HG03571 (cell line): ENCODE data around the gene SLIT3.

Experiments used
- ATAC-seq: cut with Tn5 transposase; IDR thresholded peaks from one replicate; pipeline ENCODE4 v1.9.1; 2021; ENCODE audit not compliant: unreplicated experiment

SLIT3 gene

DNA sequence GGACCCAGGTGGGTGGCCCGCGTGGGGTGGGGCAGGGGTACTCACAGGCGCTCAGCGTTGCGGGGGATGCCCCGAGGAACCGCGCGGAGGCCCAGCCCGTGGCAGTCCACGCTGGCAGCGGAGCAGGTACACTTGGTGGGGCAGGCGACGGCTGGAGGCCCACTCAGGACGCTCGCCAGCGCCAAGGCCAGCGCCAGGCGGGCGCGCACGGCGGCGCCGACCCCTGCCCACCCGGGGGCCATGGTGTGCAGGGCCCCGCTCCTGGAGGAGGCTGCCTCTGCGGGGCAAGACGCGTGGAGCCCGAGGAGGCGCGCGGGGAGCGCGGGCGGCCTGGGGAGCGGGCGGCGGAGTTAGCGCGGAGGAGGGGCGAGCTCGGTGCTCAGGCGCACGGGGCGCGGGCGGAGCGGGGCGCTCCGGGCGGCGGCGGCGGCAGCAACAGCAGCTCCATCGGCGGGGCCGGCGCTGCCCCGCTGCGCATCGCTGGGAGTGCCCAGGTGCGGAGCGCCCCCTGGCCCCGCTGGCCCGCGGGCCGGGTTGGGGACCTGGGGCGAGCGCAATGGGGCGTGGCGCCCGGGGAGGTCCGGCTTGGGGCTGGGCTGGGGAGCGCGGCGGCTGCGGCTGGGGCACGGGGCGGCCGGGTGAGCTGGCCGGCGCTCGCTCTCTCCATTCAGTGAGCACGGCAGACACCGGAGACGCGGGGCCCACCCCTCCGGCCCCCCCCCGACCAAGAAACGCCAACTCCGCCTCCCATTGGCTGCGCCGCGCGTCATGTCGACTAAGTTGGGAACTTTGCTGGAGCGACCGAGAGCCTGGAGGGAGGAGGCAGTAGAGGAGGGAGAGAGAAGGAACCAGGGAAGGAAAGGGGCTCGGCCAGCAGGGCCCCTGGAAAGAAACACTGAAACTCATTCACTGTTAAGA is at the start of gene SLIT3:
TSS of gene SLIT3 (minus strand) at position 672 of the 918 bp plus-strand sequence. CDS start at position 242, 430 bp downstream.
- ATAC-seq = no peak

DNA sequence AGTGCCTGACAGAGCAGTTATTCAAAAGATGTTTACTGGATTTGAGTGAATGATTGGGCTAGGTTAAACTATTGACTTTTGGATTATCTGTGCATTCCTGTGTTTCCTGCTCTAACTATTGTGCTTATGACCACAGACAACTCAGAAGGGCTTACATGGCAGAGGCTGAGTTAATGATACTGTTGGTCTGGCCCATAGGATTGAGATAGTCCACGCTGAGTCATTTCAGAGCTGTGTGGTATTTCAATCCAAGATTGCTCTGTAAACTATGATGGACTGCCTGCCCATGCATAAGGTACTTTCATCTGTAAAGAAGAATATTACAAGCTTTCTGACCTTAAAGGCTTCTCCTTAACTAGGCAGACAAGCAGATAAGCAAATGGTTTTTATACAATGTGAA is 49.1 kb upstream of the SLIT3 start:
- ATAC-seq = no peak

DNA sequence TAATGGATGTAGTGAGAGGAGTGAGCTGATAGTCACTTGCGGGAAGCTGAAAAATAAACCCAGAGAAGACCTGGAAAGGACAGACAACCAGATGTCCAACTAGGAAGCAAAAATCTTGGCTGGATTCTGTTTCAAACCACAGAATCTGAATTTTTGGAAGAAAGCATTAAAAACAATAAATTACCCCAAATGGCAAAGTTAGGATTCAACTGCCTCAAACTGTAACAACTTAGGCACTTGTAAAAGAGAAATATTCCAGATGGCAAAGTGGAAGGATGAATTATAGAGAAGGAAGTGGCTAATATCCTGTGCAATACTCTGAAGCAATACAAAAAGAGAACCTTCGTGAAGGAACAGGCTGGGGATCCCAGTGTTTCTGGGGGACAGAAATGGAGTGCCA is 46.8 kb upstream of the SLIT3 start:
- ATAC-seq = no peak

DNA sequence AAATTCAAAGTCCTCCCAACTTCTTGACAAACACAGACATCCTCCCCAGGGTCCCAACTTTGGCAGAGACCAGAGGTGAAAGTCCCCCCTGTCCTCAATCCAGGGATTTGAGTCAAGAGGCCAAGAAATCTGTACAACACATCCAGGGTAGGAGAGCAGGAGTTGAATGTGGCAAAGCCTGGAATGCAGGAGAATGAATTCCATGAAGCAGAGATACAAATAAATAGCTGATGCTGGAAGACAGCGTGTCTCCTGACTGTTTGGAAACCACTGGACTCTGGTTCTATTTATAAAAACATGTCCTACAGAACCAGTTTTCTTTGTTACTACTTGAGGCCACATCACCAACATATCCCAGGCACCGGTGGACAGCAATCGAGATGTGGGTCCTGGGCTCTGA is 43.7 kb upstream of the SLIT3 start:
- no peak for ATAC-seq

GRCh38 chr5:169343766-169344165 is 42.8 kb upstream of the SLIT3 start:
- ATAC-seq = no peak

DNA sequence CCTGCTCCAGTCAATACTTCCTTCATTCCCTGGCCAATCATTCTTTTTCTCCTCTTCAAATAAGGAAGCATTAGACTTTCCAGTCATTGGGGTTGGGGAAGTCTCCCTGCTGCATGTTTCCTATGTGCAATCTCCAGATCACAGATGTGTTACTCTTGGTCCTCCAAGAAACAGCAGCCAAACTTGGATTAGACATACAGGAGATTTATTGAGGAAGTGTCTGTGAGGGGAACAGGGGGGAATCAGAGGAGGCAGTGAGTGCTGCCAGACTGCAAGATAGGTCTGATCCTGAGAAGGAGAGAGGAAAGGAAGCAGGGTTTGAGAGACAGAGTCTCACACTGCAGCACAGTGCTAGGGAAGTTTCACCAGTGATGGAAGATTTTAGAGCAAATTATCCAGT is 40.6 kb upstream of the SLIT3 start:
- no peak for ATAC-seq

GRCh38 chr5:169339869-169340268 is 38.9 kb upstream of the SLIT3 start:
- peak; percentile 83 for ATAC-seq

DNA sequence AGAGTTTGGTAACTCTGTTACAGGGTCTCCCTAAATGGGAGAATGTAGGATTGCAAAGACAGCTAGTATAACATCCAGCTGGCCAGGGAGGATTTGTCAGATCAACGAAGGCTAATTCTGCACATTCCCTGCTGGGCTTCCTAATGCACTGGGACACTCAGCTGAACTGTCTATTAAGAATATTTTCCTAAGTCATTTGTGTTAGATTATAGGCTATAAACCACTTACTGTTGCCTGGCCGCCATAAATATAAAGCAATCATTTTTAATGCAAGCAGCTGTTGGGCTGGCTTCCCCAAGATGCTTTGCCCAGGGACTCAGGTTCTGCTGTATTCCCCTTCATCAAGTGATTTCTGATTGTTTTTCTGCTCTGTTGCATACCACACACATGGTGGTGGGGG is 35.3 kb upstream of the SLIT3 start:
- ATAC-seq = no peak

DNA sequence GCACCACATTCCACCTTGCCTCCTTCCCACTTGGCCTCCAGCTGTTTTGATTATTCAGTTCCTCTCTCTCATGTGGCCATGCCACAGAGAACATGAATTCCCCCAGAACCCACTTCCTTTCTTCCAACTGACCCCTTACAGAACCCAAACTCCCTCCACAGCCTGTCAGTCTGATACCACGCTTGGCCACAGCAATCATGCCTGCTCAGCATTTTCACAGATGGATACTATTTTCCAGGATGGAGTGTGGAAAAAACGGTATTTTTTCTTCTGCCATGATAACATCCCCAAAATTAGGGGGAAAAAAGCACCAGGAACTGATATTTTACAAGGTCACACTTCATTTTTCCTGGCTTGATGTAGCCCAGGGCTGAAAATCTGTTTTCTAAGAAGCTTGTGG is 34.9 kb upstream of the SLIT3 start:
- ATAC-seq = no peak

GRCh38 chr5:169333518-169333917 is 32.6 kb upstream of the SLIT3 start:
- ATAC-seq = no peak

- ATAC-seq = no peak
These were observed 30.4 kb upstream of the SLIT3 start for GRCh38 chr5:169331292-169331852.

DNA sequence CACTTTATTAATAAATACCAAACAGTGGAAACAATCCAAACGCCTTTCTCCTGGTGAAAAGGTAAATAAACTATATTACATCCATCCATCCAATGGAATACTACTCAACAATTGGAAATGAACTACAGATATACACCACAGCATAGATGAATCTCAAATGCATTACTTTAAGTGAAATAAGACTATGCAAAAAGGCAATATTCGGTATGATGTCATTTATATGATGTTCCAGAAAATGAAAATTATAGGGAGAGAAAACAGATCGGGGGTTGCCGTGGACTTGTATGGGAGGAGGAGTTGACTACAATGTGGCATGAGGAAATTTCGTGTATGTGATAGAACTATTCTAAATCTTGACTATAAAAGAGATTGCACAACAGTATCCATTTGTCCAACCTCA is 27.5 kb upstream of the SLIT3 start:
- no peak for ATAC-seq

DNA sequence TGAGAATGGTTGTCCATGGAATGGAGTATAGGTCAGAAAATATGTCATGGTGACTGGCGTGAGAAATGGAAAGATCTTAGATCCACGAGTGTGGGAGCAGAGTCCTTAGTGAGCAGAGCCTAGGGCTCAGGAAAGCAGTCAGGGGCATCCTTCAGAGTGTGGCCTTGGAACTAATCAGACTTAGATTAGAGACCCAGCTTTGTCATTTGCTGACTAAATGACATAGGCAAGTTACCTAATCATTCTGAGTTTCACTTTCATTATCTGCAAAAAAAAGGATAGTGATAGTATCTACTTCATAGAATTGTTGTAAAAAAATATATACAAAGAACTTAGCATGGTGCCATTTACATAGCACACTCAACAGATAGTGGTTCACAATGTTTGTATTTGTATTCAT is 24.3 kb upstream of the SLIT3 start:
- ATAC-seq = no peak

DNA sequence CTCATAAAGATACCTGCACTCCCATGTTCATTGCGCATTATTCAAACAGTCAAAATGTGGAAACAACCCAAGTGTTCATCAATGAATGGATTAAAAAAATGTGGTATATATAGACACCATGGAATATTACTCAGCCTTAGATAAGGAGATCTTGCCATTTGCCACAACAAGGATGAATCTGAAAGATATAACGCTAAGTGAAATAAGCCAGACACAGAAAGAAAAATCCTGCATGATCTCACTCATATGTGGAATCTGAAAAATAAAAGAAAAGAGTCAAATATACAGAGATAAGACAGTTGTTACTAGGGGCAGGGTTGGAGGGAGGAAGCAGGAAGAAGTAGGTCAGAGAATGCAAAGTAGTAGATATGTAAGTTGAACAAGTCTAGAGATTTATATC is 17.6 kb upstream of the SLIT3 start:
- no peak for ATAC-seq

GRCh38 chr5:169307646-169308045 is 6.7 kb upstream of the SLIT3 start:
- ATAC-seq = no peak

DNA sequence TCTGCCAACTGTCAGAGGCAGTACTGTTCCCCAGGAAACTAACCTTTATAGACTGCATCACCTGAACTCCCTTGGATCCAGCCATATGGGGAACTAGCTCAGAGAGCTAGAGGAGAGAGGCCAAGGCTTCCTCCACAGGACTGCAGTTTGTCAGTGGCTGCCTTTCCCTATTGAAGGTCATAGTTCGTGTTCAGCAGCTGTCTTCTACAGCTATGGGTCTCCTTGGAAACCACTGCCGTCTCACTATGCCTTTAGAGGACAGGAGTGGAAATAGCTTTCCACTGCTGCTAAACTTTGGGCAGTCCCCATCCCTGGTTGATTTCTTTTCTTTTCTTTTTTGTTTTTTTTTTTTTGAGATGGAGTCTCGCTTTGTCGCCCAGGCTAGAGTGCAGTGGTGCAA is 4.4 kb upstream of the SLIT3 start:
- no peak for ATAC-seq

DNA sequence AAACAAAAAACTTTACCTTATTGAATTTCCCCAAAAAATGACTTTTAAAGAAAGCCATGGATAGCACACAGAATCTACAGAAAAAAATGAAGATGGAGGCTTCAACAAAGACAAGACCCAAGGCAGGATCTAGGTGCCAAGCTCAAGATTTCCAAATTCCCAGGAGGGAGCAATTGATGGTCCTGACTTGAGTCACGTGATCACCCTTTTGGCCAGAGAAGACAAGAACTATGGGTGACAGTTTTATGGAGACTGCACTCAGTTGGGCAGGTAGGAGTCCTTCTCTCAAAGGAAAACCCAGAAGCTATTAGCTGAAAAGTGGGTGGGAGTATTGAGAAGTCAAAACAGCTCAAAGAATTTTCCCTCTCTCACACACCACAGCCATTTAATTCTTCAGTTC is 3.2 kb upstream of the SLIT3 start:
- ATAC-seq = no peak

DNA sequence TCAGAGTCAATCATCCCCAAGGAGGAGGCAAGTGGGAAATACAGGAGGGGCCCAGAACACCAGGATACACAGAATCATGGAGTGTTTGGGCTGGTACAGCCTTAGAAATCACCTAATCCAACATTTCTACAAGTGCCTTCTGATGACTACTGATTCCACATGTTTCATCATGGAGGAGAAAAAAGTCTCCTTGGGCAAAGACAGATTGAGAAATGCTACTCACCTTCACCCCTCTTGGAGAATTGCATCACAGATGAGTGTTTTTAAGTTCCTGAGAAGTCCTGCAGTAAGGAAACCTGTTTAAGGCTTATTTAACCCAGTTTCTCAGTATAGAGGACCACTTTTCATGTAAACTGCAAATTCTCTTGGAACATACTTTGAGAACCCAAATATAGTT is 2.2 kb upstream of the SLIT3 start:
- ATAC-seq = no peak

DNA sequence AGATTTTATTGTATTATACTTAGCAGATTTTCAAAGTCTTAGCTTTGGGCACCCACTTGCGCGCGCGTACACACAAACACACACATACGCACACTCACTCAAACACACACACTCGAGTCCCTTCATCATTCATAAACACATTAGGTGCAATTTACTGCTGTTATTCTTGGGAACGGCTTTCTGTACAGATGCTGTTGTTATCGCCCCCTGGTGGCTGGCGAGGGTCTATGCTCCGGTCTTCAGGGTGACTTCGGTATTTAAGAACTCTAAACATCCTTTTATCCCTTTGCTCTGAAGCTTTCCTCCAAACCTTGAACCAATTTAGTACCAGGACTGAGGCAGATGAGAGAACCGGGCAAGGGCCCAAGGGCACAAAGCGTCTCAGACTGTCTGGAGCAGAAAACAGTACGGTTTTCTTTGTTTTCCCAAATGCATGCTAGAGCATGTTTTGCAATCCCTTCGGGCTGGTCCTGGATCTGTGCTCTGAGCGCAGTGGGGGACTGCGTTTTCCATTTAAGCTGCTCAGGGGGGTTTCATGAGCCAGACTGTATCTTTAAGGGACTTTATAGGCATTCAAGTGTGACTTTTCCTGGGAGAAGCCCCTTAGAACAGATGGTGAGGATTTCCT is 1.7 kb upstream of the SLIT3 start:
- no peak for ATAC-seq

DNA sequence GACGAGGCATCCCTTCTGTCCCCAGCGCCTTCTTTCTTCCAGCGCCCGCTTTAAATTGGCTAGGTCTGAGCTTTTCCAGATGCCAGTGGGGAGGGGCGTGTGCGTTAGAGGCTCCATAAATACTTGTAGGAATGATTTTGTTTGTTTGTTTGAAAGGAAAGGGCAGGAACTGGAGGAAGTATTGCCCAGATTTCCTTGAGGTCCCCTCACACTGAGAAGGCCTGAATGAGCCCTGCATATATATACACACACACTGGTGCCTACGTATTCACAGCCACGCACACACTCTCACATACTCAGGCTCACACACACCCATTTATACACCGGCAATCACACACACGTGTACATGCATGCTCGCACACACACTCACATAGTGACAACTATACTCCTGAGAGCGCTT is 1.0 kb upstream of the SLIT3 start:
- no peak for ATAC-seq

DNA sequence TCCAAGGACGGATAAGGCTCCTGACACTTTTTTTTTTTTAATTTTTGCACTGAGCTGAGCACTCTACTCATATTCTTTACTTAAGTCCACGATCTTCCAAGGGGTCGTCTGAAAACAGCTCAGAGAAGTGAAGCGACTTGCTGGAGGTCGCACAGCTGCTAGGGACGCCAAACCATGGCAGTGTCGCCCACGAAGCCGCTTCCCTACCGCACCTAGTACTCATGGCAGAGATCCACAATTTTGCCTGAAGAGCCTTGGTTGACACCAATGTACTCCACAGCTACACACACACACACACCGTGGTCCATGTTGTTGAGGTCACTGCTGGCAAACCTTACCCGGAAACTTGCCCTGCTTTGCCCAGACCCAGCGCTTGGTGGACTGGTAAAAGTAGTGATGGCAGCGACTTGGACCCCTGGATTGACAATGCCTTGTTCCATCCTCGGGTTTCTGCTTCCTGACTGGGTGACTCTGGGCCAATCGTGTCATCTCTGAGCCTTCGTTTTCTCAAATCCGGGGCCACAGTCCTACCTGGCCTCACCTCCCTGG is 521 bp upstream of the SLIT3 start:
- ATAC-seq = no peak
